ENCODE measurements around the gene FAM156A.
"Not testable (repeated sequence)": the region's sequence is repeated elsewhere in the genome, so short reads cannot be mapped to it uniquely, and the experiment has no call there.

GRCh38 chrX:52975576-52975975 lies 17.3 kb upstream of the FAM156A start:
- not testable (repeated sequence) for TF ChIP-seq POLR2A (IDR thresholded peaks at IDR 0.05; ENCODE audit: low read depth, low read length); CTCF (IDR thresholded peaks at IDR 0.05; ENCODE audit: extremely low read depth in 1 of 2, insufficient read depth in 1 of 2, low read depth in 1 of 2, low read length in 2 of 2); EZH2 (IDR thresholded peaks at IDR 0.05; ENCODE audit: borderline replicate concordance, low read depth, low read length, severe bottlenecking)
